Measurements from ENCODE around the gene DRD3.

Gene DRD3

DNA sequence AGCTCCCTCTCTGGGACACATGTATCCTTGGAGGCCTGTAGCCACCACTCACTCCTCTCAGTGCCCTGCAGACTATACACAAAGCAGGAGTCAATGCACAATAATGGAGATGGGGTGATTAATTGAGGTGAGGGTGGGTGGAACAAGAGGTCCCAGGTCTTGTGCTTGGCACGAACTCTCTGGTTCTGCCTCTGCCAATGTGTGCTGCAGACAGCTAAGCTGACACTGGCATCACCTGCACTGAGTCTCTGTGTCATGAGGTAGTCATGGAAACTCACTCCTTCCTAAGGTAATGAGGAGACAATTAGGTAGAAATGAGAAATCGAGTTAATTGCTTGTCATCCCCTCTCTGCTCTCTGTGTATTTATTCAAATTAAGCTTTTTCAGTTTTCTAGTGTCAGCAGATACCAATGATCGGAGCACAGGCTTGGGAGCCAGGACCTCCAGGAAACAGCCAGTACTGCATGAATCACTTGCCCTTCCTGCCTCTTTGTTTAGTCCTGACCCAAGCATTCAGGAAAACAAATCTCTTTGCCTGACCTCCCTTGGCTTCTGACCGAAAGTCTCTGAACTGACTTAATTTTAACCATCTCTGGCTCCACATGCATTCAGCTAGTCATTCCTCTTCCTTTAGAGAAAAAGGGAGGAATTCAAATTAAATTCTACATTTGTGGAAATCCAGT is 56.7 kb downstream of the DRD3 start:
- Histone ChIP-seq H3K36me3 (ENCODE audit: control insufficient read depth in 2 of 2, insufficient read depth in 2 of 2, low read length in 2 of 2) (no peaks in the 10 kb centered on the region), H3K27me3 (ENCODE audit: control insufficient read depth in 1 of 2, insufficient read depth in 2 of 2, low read length in 2 of 2) (no peaks in the 10 kb centered on the region), H3K4me1 (ENCODE audit: control insufficient read depth, insufficient read depth, low read length) (peaks cover 4% of the 10 kb centered on the region), H3K9ac (ENCODE audit: low read length in 2 of 2) (no peak overlapping the region), H3K27ac (ENCODE audit: low read length) (no peak overlapping the region), H3K4me3 (ENCODE audit: low read length in 2 of 2) (no peak overlapping the region), H3K9me3 (ENCODE audit: control insufficient read depth in 2 of 2, low read length in 2 of 2) (no peaks in the 10 kb centered on the region)

DNA sequence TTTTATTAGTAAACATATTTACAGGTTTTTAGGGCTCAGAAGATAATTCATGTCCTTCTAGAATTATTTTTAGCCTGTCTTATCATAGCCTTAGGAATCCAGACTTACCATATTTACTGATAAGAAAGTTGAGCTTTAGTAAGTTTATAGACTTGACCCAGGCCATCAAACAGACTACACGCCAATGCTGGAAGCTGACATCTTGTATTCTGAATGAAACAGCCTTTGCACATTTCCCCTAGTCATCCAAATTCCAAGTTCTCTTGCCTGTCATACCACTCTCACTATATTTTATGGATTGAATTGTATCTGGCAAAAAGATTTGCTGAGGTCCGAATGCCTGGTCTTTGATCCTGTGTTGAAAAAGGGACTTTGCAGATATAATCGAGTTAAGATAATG is 58.6 kb downstream of the DRD3 start:
- Histone ChIP-seq H3K9me3 (ENCODE audit: control insufficient read depth in 2 of 2, low read length in 2 of 2) (no peaks in the 10 kb centered on the region), H3K4me1 (ENCODE audit: control insufficient read depth, insufficient read depth, low read length) (peaks cover 4% of the 10 kb centered on the region), H3K27ac (ENCODE audit: low read length) (no peak overlapping the region), H3K36me3 (ENCODE audit: control insufficient read depth in 2 of 2, insufficient read depth in 2 of 2, low read length in 2 of 2) (no peaks in the 10 kb centered on the region), H3K9ac (ENCODE audit: low read length in 2 of 2) (no peak overlapping the region), H3K4me3 (ENCODE audit: low read length in 2 of 2) (no peak overlapping the region), H3K27me3 (ENCODE audit: control insufficient read depth in 1 of 2, insufficient read depth in 2 of 2, low read length in 2 of 2) (no peaks in the 10 kb centered on the region)

DNA sequence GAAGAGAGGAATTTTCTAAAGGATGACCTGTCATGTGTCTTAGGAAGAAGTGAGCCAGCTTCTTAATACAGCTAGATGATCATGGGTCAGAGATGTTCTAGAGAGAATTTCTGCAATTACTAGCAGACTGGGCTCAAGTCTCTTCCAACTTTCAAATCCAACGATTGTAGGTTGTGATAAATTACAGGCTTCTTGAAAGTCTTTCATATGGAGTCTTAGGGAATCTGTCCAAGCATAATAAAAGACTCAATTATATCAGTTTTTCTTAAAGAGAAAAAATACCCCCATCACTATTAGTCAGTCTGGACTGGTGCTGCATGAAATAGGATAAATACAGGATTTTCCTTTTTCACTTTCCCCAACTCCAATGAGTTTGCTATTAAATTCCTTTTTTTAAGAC is 59.1 kb downstream of the DRD3 start:
- Histone ChIP-seq H3K9me3 (ENCODE audit: control insufficient read depth in 2 of 2, low read length in 2 of 2) (no peaks in the 10 kb centered on the region), H3K9ac (ENCODE audit: low read length in 2 of 2) (no peak overlapping the region), H3K4me3 (ENCODE audit: low read length in 2 of 2) (no peak overlapping the region), H3K4me1 (ENCODE audit: control insufficient read depth, insufficient read depth, low read length) (peaks cover 4% of the 10 kb centered on the region), H3K27me3 (ENCODE audit: control insufficient read depth in 1 of 2, insufficient read depth in 2 of 2, low read length in 2 of 2) (no peaks in the 10 kb centered on the region), H3K36me3 (ENCODE audit: control insufficient read depth in 2 of 2, insufficient read depth in 2 of 2, low read length in 2 of 2) (no peaks in the 10 kb centered on the region), H3K27ac (ENCODE audit: low read length) (no peak overlapping the region)

DNA sequence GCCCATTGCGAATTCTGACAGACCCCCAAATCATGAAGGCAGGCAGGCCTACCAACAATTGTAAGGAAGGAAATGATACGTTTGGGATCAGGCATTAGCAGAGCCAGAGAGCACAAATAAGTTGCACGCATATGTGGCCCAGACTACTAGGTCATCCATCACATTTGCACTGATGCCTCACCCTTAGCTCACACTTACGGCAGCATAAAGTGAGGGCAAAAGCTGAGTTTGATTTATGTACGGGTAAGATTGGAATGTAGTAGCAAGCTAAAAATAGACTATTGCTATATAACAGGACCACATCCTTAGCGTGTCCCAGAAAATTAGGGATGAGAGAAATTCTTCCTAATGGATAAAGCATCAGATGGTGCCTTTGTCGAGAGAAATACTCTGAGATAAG is 63.7 kb downstream of the DRD3 start:
- Histone ChIP-seq H3K4me3 (ENCODE audit: low read length in 2 of 2) (no peak overlapping the region), H3K9ac (ENCODE audit: low read length in 2 of 2) (no peak overlapping the region), H3K36me3 (ENCODE audit: control insufficient read depth in 2 of 2, insufficient read depth in 2 of 2, low read length in 2 of 2) (no peaks in the 10 kb centered on the region), H3K27me3 (ENCODE audit: control insufficient read depth in 1 of 2, insufficient read depth in 2 of 2, low read length in 2 of 2) (no peaks in the 10 kb centered on the region), H3K4me1 (ENCODE audit: control insufficient read depth, insufficient read depth, low read length) (no peaks in the 10 kb centered on the region), H3K27ac (ENCODE audit: low read length) (no peak overlapping the region), H3K9me3 (ENCODE audit: control insufficient read depth in 2 of 2, low read length in 2 of 2) (no peaks in the 10 kb centered on the region)

DNA sequence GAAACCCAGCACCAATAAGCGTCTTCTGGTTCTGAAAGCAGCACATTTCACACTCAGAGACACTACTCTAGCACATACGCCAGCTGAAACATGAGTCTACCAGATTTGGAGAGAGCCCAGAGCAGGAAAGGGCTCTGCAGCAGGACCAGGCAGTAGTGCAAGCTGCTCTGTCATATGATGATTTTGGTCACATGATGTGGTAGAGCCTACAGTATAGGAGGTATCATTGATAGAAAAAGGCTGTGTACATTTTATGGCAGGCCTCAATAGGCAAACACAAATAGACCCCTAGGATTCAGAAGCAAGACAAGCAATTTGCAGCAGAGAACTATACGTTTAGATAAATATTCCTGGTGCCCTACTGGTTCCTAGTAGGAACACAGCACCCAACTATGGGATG is 64.1 kb downstream of the DRD3 start:
- Histone ChIP-seq H3K4me1 (ENCODE audit: control insufficient read depth, insufficient read depth, low read length) (no peaks in the 10 kb centered on the region), H3K27me3 (ENCODE audit: control insufficient read depth in 1 of 2, insufficient read depth in 2 of 2, low read length in 2 of 2) (no peaks in the 10 kb centered on the region), H3K9me3 (ENCODE audit: control insufficient read depth in 2 of 2, low read length in 2 of 2) (no peaks in the 10 kb centered on the region), H3K9ac (ENCODE audit: low read length in 2 of 2) (no peak overlapping the region), H3K36me3 (ENCODE audit: control insufficient read depth in 2 of 2, insufficient read depth in 2 of 2, low read length in 2 of 2) (no peaks in the 10 kb centered on the region), H3K4me3 (ENCODE audit: low read length in 2 of 2) (no peak overlapping the region), H3K27ac (ENCODE audit: low read length) (no peak overlapping the region)

DNA sequence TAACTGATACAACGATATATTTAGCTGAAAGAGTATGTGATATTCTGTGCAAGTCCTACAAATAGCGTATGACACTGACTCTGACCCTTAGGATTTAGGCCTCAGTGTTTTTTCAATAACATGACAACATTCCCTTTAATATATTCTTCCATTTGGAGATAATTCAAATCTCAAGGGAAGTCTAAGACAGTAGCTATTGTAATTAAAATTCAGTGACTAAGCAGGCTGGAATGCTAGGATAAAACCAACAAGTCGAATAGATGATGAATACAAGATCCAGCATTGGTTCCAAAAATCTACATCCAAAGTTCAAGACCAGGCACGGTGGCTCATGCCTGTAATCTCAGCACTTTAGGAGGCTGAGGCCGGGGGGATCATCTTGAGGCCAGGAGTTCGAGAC is 66.2 kb downstream of the DRD3 start:
- Histone ChIP-seq H3K9me3 (ENCODE audit: control insufficient read depth in 2 of 2, low read length in 2 of 2) (no peaks in the 10 kb centered on the region), H3K36me3 (ENCODE audit: control insufficient read depth in 2 of 2, insufficient read depth in 2 of 2, low read length in 2 of 2) (no peaks in the 10 kb centered on the region), H3K4me3 (ENCODE audit: low read length in 2 of 2) (no peak overlapping the region), H3K4me1 (ENCODE audit: control insufficient read depth, insufficient read depth, low read length) (no peaks in the 10 kb centered on the region), H3K27ac (ENCODE audit: low read length) (no peak overlapping the region), H3K27me3 (ENCODE audit: control insufficient read depth in 1 of 2, insufficient read depth in 2 of 2, low read length in 2 of 2) (no peaks in the 10 kb centered on the region), H3K9ac (ENCODE audit: low read length in 2 of 2) (no peak overlapping the region)

DNA sequence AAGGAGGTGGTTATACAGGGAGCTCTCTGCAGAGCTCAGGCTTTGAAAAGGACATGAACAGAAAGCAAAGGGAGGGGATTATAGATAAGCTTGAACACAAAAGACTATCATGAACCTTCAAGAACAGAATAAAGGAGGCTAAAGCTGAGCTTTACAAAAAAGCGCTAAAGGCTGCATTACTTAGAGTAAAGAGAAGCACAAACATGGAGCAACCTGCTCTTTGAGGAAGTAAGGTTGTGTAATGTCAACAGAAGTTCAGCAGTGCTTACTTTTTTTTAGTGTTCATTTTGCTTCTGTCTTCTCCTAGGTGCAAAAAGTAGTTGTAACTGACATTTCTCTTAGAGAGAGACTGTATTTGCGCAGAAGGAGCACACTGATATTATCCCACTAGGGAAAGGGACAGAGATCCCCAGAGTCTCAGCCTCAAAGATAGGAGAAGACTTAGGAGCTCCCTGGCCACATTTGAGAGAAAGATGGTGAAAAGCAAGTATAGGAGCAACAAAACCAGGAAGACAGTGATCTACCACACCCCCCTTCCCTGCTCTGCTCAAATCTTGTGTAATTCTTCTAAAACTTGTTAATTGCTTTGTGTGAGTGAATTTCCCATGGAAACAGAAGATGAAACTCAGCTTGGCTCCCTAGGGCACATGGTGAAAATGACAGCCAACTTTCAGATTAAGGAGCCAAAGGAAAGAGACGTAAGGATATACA is 67.6 kb downstream of the DRD3 start:
- Histone ChIP-seq H3K27me3 (ENCODE audit: control insufficient read depth in 1 of 2, insufficient read depth in 2 of 2, low read length in 2 of 2) (no peaks in the 10 kb centered on the region), H3K4me1 (ENCODE audit: control insufficient read depth, insufficient read depth, low read length) (no peaks in the 10 kb centered on the region), H3K27ac (ENCODE audit: low read length) (no peak overlapping the region), H3K9me3 (ENCODE audit: control insufficient read depth in 2 of 2, low read length in 2 of 2) (no peaks in the 10 kb centered on the region), H3K4me3 (ENCODE audit: low read length in 2 of 2) (no peak overlapping the region), H3K9ac (ENCODE audit: low read length in 2 of 2) (no peak overlapping the region), H3K36me3 (ENCODE audit: control insufficient read depth in 2 of 2, insufficient read depth in 2 of 2, low read length in 2 of 2) (no peaks in the 10 kb centered on the region)

DNA sequence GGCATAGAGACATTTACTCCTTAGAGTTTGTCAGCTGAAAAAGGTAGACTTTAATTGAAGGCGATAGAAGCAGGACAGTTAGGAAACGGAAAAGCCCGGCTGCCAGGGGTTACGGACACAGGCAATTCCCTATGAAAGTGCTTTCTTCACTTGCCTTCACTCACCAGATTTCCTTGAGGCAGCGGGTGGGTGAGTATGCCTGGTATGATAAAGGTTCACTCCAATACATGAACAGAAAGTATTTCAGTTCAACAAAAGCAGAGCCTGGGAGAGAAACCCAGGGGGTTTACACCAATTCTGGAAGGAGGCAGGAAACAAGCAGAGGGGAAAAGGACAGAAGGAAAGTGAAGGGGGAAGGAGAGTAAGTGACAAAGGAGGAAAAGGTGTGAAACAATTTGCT is 68.4 kb downstream of the DRD3 start:
- Histone ChIP-seq H3K4me3 (ENCODE audit: low read length in 2 of 2) (no peak overlapping the region), H3K9ac (ENCODE audit: low read length in 2 of 2) (no peak overlapping the region), H3K9me3 (ENCODE audit: control insufficient read depth in 2 of 2, low read length in 2 of 2) (no peaks in the 10 kb centered on the region), H3K36me3 (ENCODE audit: control insufficient read depth in 2 of 2, insufficient read depth in 2 of 2, low read length in 2 of 2) (no peaks in the 10 kb centered on the region), H3K27me3 (ENCODE audit: control insufficient read depth in 1 of 2, insufficient read depth in 2 of 2, low read length in 2 of 2) (no peaks in the 10 kb centered on the region), H3K27ac (ENCODE audit: low read length) (no peak overlapping the region), H3K4me1 (ENCODE audit: control insufficient read depth, insufficient read depth, low read length) (no peaks in the 10 kb centered on the region)

DNA sequence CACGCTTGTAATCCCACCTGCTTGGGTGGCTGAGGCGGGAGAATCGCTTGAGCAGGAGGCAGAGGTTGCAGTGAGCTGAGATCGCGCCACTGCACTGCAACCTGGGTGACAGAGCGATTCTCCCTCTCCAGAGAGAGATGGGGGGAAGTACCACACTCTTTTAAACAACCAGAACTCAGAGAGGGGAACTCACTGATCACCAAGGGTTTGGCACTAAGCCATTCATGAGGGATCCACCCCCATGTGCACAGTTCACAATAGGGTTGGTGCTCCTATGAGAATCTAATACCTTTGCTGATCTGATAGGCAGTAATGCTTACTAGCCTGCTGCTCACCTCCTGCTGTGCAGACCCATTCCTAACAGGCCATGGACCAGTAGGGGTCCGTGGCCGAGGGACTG is 70.7 kb downstream of the DRD3 start:
- Histone ChIP-seq H3K36me3 (ENCODE audit: control insufficient read depth in 2 of 2, insufficient read depth in 2 of 2, low read length in 2 of 2) (no peaks in the 10 kb centered on the region), H3K27me3 (ENCODE audit: control insufficient read depth in 1 of 2, insufficient read depth in 2 of 2, low read length in 2 of 2) (no peaks in the 10 kb centered on the region), H3K27ac (ENCODE audit: low read length) (no peak overlapping the region), H3K4me1 (ENCODE audit: control insufficient read depth, insufficient read depth, low read length) (no peaks in the 10 kb centered on the region), H3K9ac (ENCODE audit: low read length in 2 of 2) (no peak overlapping the region), H3K9me3 (ENCODE audit: control insufficient read depth in 2 of 2, low read length in 2 of 2) (no peaks in the 10 kb centered on the region), H3K4me3 (ENCODE audit: low read length in 2 of 2) (no peak overlapping the region)

DNA sequence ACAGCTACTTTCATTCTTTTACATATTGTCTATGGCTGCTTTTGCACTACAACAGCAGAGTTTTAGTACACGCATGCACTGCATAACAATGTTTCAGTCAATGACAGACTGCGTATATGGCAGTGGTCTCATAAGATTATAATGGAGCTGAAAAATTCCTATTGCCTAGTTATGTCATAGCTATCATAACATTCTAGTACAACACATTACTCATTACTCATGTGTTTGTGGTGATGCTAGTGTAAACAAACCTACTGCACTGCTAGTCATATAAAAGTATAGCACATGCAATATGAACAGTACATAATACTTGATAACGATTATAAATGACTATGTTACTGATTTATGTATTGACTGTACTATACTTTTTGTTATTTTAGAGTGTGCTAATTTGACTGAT is 74.4 kb downstream of the DRD3 start:
- Histone ChIP-seq H3K9me3 (ENCODE audit: control insufficient read depth in 2 of 2, low read length in 2 of 2) (no peaks in the 10 kb centered on the region), H3K4me1 (ENCODE audit: control insufficient read depth, insufficient read depth, low read length) (no peaks in the 10 kb centered on the region), H3K4me3 (ENCODE audit: low read length in 2 of 2) (no peak overlapping the region), H3K9ac (ENCODE audit: low read length in 2 of 2) (no peak overlapping the region), H3K27ac (ENCODE audit: low read length) (no peak overlapping the region), H3K36me3 (ENCODE audit: control insufficient read depth in 2 of 2, insufficient read depth in 2 of 2, low read length in 2 of 2) (no peaks in the 10 kb centered on the region), H3K27me3 (ENCODE audit: control insufficient read depth in 1 of 2, insufficient read depth in 2 of 2, low read length in 2 of 2) (no peaks in the 10 kb centered on the region)

DNA sequence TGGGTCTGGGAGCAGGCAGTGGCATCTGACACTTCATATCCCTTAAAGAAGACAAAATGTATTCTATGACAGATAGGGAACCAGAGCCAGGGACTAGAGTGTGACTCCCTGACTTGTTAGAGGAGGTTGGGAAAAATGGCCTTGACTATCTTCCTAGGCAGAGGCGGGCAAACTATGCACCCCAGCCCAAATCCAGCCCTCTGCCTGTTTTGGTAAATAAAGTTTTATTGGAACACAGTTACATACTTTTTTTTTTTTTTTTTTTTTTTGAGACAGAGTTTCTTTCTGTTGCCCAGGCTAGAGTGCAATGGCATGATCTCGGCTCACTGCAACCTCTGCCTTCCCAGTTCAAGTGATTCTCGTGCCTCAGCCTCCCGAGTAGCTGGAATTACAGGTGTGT is 75.0 kb downstream of the DRD3 start:
- no peaks in the 10 kb centered on the region for H3K27me3 ChIP-seq (ENCODE audit: control insufficient read depth in 1 of 2, insufficient read depth in 2 of 2, low read length in 2 of 2)
- H3K27ac ChIP-seq (ENCODE audit: low read length) = no peak overlapping the region
- no peaks in the 10 kb centered on the region for H3K9me3 ChIP-seq (ENCODE audit: control insufficient read depth in 2 of 2, low read length in 2 of 2)
- no peaks in the 10 kb centered on the region for H3K4me1 ChIP-seq (ENCODE audit: control insufficient read depth, insufficient read depth, low read length)
- no peaks in the 10 kb centered on the region for H3K36me3 ChIP-seq (ENCODE audit: control insufficient read depth in 2 of 2, insufficient read depth in 2 of 2, low read length in 2 of 2)
- no peak overlapping the region for H3K4me3 ChIP-seq (ENCODE audit: low read length in 2 of 2)
- H3K9ac ChIP-seq (ENCODE audit: low read length in 2 of 2) = no peak overlapping the region
